Keratinocyte (primary cell): ENCODE data around the gene BNIP3. TPM values are rescaled to one million over a fixed set of nuclear protein-coding genes. Genes with fewer than 3 reads are reported as not detected.

Experiments
- DNase-seq: peaks from one replicate; pipeline ENCODE4 v3.0.0-alpha.2; 2011; ENCODE audit warnings: low read depth, missing footprints, low spot score
- FAIRE-seq: peaks from 2 replicates; lab custom pipeline; 2011; peaks lifted over from hg19 to GRCh38; lab: Jason Lieb, UNC
- H2AFZ ChIP-seq: 2 replicates; pipeline ENCODE4 v1.6.0; 2012; ENCODE audit warnings: low read length, control low read depth, inconsistent platforms; ENCODE audit not compliant: control insufficient read depth
- H3K27ac ChIP-seq: 2 replicates; pipeline ENCODE4 v1.5.1; 2011; ENCODE audit warnings: low read length; ENCODE audit not compliant: control insufficient read depth, insufficient read depth
- H3K27me3 ChIP-seq: 3 replicates; pipeline ENCODE4 v1.6.0; 2011; ENCODE audit warnings: low read length; ENCODE audit not compliant: control insufficient read depth, insufficient read depth; ENCODE audit errors: extremely low read depth
- H3K36me3 ChIP-seq, 2 experiments: 2 replicates in 1 of 2; 3 replicates in 1 of 2; pipeline ENCODE4 v1.5.1; 2011; ENCODE audit warnings: low read length in 2 of 2, mild to moderate bottlenecking in 1 of 2; ENCODE audit not compliant: control insufficient read depth in 2 of 2, insufficient read depth in 2 of 2; ENCODE audit errors: extremely low read depth in 1 of 2
- H3K4me1 ChIP-seq: 3 replicates; pipeline ENCODE4 v1.5.1; 2011; ENCODE audit warnings: low read length; ENCODE audit not compliant: control insufficient read depth, insufficient read depth; ENCODE audit errors: extremely low read depth
- H3K4me2 ChIP-seq: 3 replicates; pipeline ENCODE4 v1.6.0; 2011; ENCODE audit warnings: low read depth, low read length; ENCODE audit not compliant: control insufficient read depth, insufficient read depth; ENCODE audit errors: extremely low read depth
- H3K4me3 ChIP-seq, 3 experiments: fragments of 200-600 bp in 1 of 3; sonication (generic) in 1 of 3; 2 replicates in 2 of 3; 3 replicates in 1 of 3; pipeline ENCODE4 v1.5.1; 2011 to 2016; ENCODE audit warnings: low read length in 3 of 3, mild to moderate bottlenecking in 3 of 3, control low read depth in 2 of 3, inconsistent platforms in 1 of 3, low read depth in 1 of 3, mixed read lengths in 1 of 3, mixed run types in 1 of 3, moderate library complexity in 1 of 3; ENCODE audit not compliant: control insufficient read depth in 2 of 3, insufficient read depth in 2 of 3; ENCODE audit errors: extremely low read depth in 1 of 3
- H3K79me2 ChIP-seq: 2 replicates; pipeline ENCODE4 v1.6.0; 2012; ENCODE audit warnings: low read length; ENCODE audit not compliant: control insufficient read depth, insufficient read depth
- H3K9ac ChIP-seq: 3 replicates; pipeline ENCODE4 v1.6.0; 2011; ENCODE audit warnings: low read length; ENCODE audit not compliant: control insufficient read depth, insufficient read depth; ENCODE audit errors: extremely low read depth
- H3K9me1 ChIP-seq: 3 replicates; pipeline ENCODE4 v1.6.0; 2011; ENCODE audit warnings: low read length; ENCODE audit not compliant: control insufficient read depth, insufficient read depth; ENCODE audit errors: extremely low read depth
- H3K9me3 ChIP-seq: 2 replicates; pipeline ENCODE4 v1.5.1; 2012; ENCODE audit warnings: low read depth, low read length; ENCODE audit not compliant: control insufficient read depth
- H4K20me1 ChIP-seq: 3 replicates; pipeline ENCODE4 v1.6.0; 2011; ENCODE audit warnings: low read length; ENCODE audit not compliant: control insufficient read depth, insufficient read depth; ENCODE audit errors: extremely low read depth
- EZH2 ChIP-seq: IDR thresholded peaks from one replicate; pipeline ENCODE4 v1.6.1; 2012; ENCODE audit warnings: inconsistent platforms, mild to moderate bottlenecking, low read length, moderate library complexity
- dilution Hi-C: fragments of 300-500 bp; cut with MboI; formaldehyde crosslinking; loops from one replicate; pipeline ENCODE4 v1.7.0; 2020; ENCODE audit warnings: low sequenced_read_pairs; ENCODE audit not compliant: extremely low pct_ligation_motif_present
- polyA plus RNA-seq, 5 experiments: library from polyadenylated mRNA; depleted of rRNA in 3 of 5; stranded (reverse) in 3 of 5; stranded (forward) in 1 of 5; unstranded in 1 of 5; fragments of >200 nt; gene quantifications; 1 replicate in 1 of 5; 2 replicates in 3 of 5; 3 replicates in 1 of 5; pipeline versions ENCODE4 v1.2.1 to v1.2.3, GENCODE V29; 2011 to 2012; ENCODE audit warnings: missing spikeins in 2 of 5, low read depth in 1 of 5, low replicate concordance in 1 of 5
- TF ChIP-seq, protein P1 (sequence below), 3 experiments: IDR thresholded peaks in 1 of 3; conservative IDR thresholded peaks in 1 of 3; optimal IDR thresholded peaks in 1 of 3; 2 replicates in 2 of 3; 3 replicates in 1 of 3; pipeline versions ENCODE3 to v1.5.1; 2011; ENCODE audit warnings: low read length in 3 of 3, mild to moderate bottlenecking in 3 of 3, moderate library complexity in 2 of 3, control low read depth in 1 of 3, inconsistent platforms in 1 of 3; ENCODE audit not compliant: insufficient read depth in 2 of 3; ENCODE audit errors: extremely low read depth in 1 of 3

Gene BNIP3
- polyA plus RNA-seq, 1 donor (not counting 4 experiments of a cell fraction or from before 2014, with no cell fraction given): 77.9 TPM

GRCh38 chr10:131942455-131942854 lies 39.3 kb downstream of the BNIP3 start:
- FAIRE-seq: no peak
- dilution Hi-C loops: no loop called here
- H2AFZ ChIP-seq: no peak overlapping the region
- no peak overlapping the region for H3K4me3 ChIP-seq
- DNase-seq: no peak
- no peaks in the 10 kb centered on the region for H3K27me3 ChIP-seq
- TF ChIP-seq, protein P1, sequence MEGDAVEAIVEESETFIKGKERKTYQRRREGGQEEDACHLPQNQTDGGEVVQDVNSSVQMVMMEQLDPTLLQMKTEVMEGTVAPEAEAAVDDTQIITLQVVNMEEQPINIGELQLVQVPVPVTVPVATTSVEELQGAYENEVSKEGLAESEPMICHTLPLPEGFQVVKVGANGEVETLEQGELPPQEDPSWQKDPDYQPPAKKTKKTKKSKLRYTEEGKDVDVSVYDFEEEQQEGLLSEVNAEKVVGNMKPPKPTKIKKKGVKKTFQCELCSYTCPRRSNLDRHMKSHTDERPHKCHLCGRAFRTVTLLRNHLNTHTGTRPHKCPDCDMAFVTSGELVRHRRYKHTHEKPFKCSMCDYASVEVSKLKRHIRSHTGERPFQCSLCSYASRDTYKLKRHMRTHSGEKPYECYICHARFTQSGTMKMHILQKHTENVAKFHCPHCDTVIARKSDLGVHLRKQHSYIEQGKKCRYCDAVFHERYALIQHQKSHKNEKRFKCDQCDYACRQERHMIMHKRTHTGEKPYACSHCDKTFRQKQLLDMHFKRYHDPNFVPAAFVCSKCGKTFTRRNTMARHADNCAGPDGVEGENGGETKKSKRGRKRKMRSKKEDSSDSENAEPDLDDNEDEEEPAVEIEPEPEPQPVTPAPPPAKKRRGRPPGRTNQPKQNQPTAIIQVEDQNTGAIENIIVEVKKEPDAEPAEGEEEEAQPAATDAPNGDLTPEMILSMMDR (optimal IDR thresholded peaks at IDR 0.05 in 1 of 3, IDR thresholded peaks at IDR 0.05 in 1 of 3, conservative IDR thresholded peaks at IDR 0.05 in 1 of 3; ENCODE audit: extremely low read depth in 1 of 3, insufficient read depth in 2 of 3, low read length in 3 of 3): no peak
- TF ChIP-seq EZH2: no peak
- peaks cover 2% of the 10 kb centered on the region for H4K20me1 ChIP-seq
- H3K4me2 ChIP-seq: no peak overlapping the region
- H3K36me3 ChIP-seq: peaks cover 27 to 41% of the 10 kb centered on the region in 2 experiments
- no peak overlapping the region for H3K27ac ChIP-seq
- no peaks in the 10 kb centered on the region for H3K9me1 ChIP-seq
- no peak overlapping the region for H3K9ac ChIP-seq
- peaks cover 23% of the 10 kb centered on the region for H3K79me2 ChIP-seq
- no peaks in the 10 kb centered on the region for H3K9me3 ChIP-seq
- H3K4me1 ChIP-seq: peaks cover 20% of the 10 kb centered on the region

GRCh38 chr10:131938681-131939080 lies 43.0 kb downstream of the BNIP3 start:
- dilution Hi-C loops: no loop called here

More at GRCh38 chr10:131938681-131939080, 43.0 kb downstream of the BNIP3 start:
- Histone ChIP-seq H3K9me3 (no peaks in the 10 kb centered on the region), H3K4me1 (no peaks in the 10 kb centered on the region), H3K4me3 (no peak overlapping the region), H2AFZ (no peak overlapping the region), H3K4me2 (no peak overlapping the region), H3K9ac (no peak overlapping the region), H3K27ac (no peak overlapping the region), H3K9me1 (no peaks in the 10 kb centered on the region), H3K79me2 (peaks cover 50% of the 10 kb centered on the region), H3K27me3 (no peaks in the 10 kb centered on the region), H4K20me1 (peaks cover 5% of the 10 kb centered on the region), H3K36me3 (peaks cover 30 to 39% of the 10 kb centered on the region in 2 experiments)
- no peak for TF ChIP-seq EZH2
- TF ChIP-seq, protein P1 (optimal IDR thresholded peaks at IDR 0.05 in 1 of 3, IDR thresholded peaks at IDR 0.05 in 1 of 3, conservative IDR thresholded peaks at IDR 0.05 in 1 of 3; ENCODE audit: extremely low read depth in 1 of 3, insufficient read depth in 2 of 3, low read length in 3 of 3): no peak
- DNase-seq (no peak), FAIRE-seq (no peak)
